CD4-positive, alpha-beta T cell treated with Interleukin-6 at 100 ng/mL for 8 hours (primary cell): ENCODE results near the gene TNFRSF9.
A peak's percentile ranks its signal among the peaks of the same experiment; 100 is the strongest.
"Not testable (repeated sequence)": the region's sequence is repeated elsewhere in the genome, so short reads cannot be mapped to it uniquely, and the experiment has no call there.

ENCODE experiments used
- DNase-seq: peaks from one replicate; pipeline ENCODE4 v3.0.0-alpha.2; 2020; ENCODE audit warnings: mixed read lengths, low spot score

TNFRSF9 gene

GRCh38 chr1:7961216-7962013 lies 20.8 kb upstream of the TNFRSF9 start, which contains the start of gene PARK7:
TSS of gene PARK7 (plus strand) at chr1:7961711. CDS start at chr1:7962786, 1,075 bp downstream.
- DNase-seq = peak; percentile 100

- no peak for DNase-seq
These were observed 20.2 kb upstream of the TNFRSF9 start for GRCh38 chr1:7960867-7961215.

- DNase-seq = no peak
These were observed 19.5 kb upstream of the TNFRSF9 start for GRCh38 chr1:7960165-7960564.

GRCh38 chr1:7956218-7957032 lies 15.8 kb upstream of the TNFRSF9 start:
- no peak for DNase-seq

- DNase-seq = no peak
These were observed 14.0 kb upstream of the TNFRSF9 start for GRCh38 chr1:7954683-7955082.

GRCh38 chr1:7953850-7954609 lies 13.4 kb upstream of the TNFRSF9 start:
- DNase-seq = peak; percentile 77

- DNase-seq = not testable (repeated sequence)
These were observed 12.2 kb upstream of the TNFRSF9 start for GRCh38 chr1:7952791-7953190.

- peak; percentile 64 for DNase-seq
These were observed 8.3 kb upstream of the TNFRSF9 start for GRCh38 chr1:7948960-7949359.

- DNase-seq = no peak
These were observed 2.6 kb upstream of the TNFRSF9 start for GRCh38 chr1:7943251-7943650.

GRCh38 chr1:7942214-7942921 lies 1.7 kb upstream of the TNFRSF9 start:
- DNase-seq = peak; percentile 27

- DNase-seq = no peak
These were observed 776 bp upstream of the TNFRSF9 start for GRCh38 chr1:7941437-7941793.

GRCh38 chr1:7940034-7940433 lies 605 bp downstream of the TNFRSF9 start:
- DNase-seq = no peak

- no peak for DNase-seq
These were observed 2.6 kb downstream of the TNFRSF9 start for GRCh38 chr1:7938070-7938469.

- DNase-seq = no peak
These were observed 8.0 kb downstream of the TNFRSF9 start for GRCh38 chr1:7932524-7933138.

GRCh38 chr1:7931446-7931812 lies 9.2 kb downstream of the TNFRSF9 start:
- DNase-seq = no peak

GRCh38 chr1:7930645-7931445 lies 9.8 kb downstream of the TNFRSF9 start:
- peak; percentile 9 for DNase-seq

GRCh38 chr1:7929637-7930036 lies 11.0 kb downstream of the TNFRSF9 start:
- no peak for DNase-seq

GRCh38 chr1:7928247-7928646 lies 12.4 kb downstream of the TNFRSF9 start:
- DNase-seq = no peak

GRCh38 chr1:7927061-7927460 lies 13.6 kb downstream of the TNFRSF9 start:
- not testable (repeated sequence) for DNase-seq

GRCh38 chr1:7922301-7922700 lies 18.3 kb downstream of the TNFRSF9 start:
- DNase-seq = no peak

- no peak for DNase-seq
These were observed 18.8 kb downstream of the TNFRSF9 start for GRCh38 chr1:7921796-7922195.
